ENCODE measurements around the gene GPATCH8. TPM values are rescaled to one million over a fixed set of nuclear protein-coding genes. Genes with fewer than 3 reads are reported as not detected.
"Not testable (repeated sequence)": the region's sequence is repeated elsewhere in the genome, so short reads cannot be mapped to it uniquely, and the experiment has no call there.

GPATCH8 gene
- total RNA-seq, 4 donors from 2014 or later = 55.1 to 71.2 (median 59.8) TPM

- no peaks in the 10 kb centered on the region for H3K36me3 ChIP-seq
- H3K27ac ChIP-seq = no peak overlapping the region
- peaks cover 0 to 32% of the 10 kb centered on the region in 2 donors for H3K27me3 ChIP-seq
- H3K4me1 ChIP-seq = peaks cover 0 to 16% (median 9%) of the 10 kb centered on the region in 4 donors
- H3K9me3 ChIP-seq = no peaks in the 10 kb centered on the region
- no peak for DNase-seq (ENCODE audit: low spot score in 2 of 2)
- no peak overlapping the region for H3K4me3 ChIP-seq
- TF ChIP-seq POLR2A (IDR thresholded peaks at IDR 0.05) = no peak
- no peak for TF ChIP-seq CTCF (IDR thresholded peaks at IDR 0.05)
- TF ChIP-seq EP300 (IDR thresholded peaks at IDR 0.05) = no peak
- WGBS, 2 donors = 71 to 74% methylated on average over 7 of the region's 7 CpGs
Observed at GRCh38 chr17:44367231-44367979, 135.8 kb downstream of the GPATCH8 start.

- H3K4me1 ChIP-seq = peaks cover 0 to 38% (median 17%) of the 10 kb centered on the region in 4 donors
- not testable (repeated sequence) for H3K9me3 ChIP-seq; H3K27ac ChIP-seq; H3K36me3 ChIP-seq; H3K4me3 ChIP-seq; DNase-seq (ENCODE audit: low spot score in 2 of 2)
- WGBS, 2 donors = 87% methylated on average over 5 of the region's 5 CpGs
- H3K27me3 ChIP-seq = peaks cover 0 to 13% of the 10 kb centered on the region in 2 donors
Observed at GRCh38 chr17:44365051-44365450, 138.2 kb downstream of the GPATCH8 start.

GRCh38 chr17:44363613-44364159 is 139.5 kb downstream of the GPATCH8 start, which contains the start of gene FAM171A2:
FAM171A2 (minus strand) TSS chr17:44363853; CDS start chr17:44363714, 139 bp downstream.
- Histone ChIP-seq H3K4me1 (peaks cover 0 to 38% (median 17%) of the 10 kb centered on the region in 4 donors), H3K9me3 (no peaks in the 10 kb centered on the region), H3K36me3 (no peaks in the 10 kb centered on the region), H3K27ac (peak within 1 kb of the TSS; percentile 28 to 66 (median 33)), H3K27me3 (peaks cover 0 to 12% of the 10 kb centered on the region in 2 donors), H3K4me3 (peak within 1 kb of the TSS; percentile 51 to 74 (median 62))
- 0% methylated on average over 13 to 43 of the region's 63 CpGs for WGBS, 2 donors
- TF ChIP-seq CTCF (IDR thresholded peaks at IDR 0.05) (peak; percentile 70 to 94 (median 91)), POLR2A (IDR thresholded peaks at IDR 0.05) (no peak)
- no peak for DNase-seq (ENCODE audit: low spot score in 2 of 2)

GRCh38 chr17:44362949-44363612 is 140.1 kb downstream of the GPATCH8 start:
- H3K27ac ChIP-seq = peak overlapping the region; percentile 28 to 66 (median 33)
- 0% methylated on average over 22 to 23 of the region's 45 CpGs for WGBS, 2 donors

More at GRCh38 chr17:44362949-44363612, 140.1 kb downstream of the GPATCH8 start:
- no peaks in the 10 kb centered on the region for H3K36me3 ChIP-seq
- H3K4me3 ChIP-seq = peak overlapping the region; percentile 51 to 74 (median 62)
- TF ChIP-seq POLR2A (IDR thresholded peaks at IDR 0.05) = no peak
- TF ChIP-seq CTCF (IDR thresholded peaks at IDR 0.05) = no peak
- no peak for TF ChIP-seq EP300 (IDR thresholded peaks at IDR 0.05)
- no peak for DNase-seq (ENCODE audit: low spot score in 2 of 2)
- H3K27me3 ChIP-seq = peaks cover 0 to 12% of the 10 kb centered on the region in 2 donors
- peaks cover 0 to 38% (median 17%) of the 10 kb centered on the region in 4 donors for H3K4me1 ChIP-seq
- no peaks in the 10 kb centered on the region for H3K9me3 ChIP-seq
